ENCODE results near the gene SMAD5. TPM values are rescaled to one million over a fixed set of nuclear protein-coding genes. Genes with fewer than 3 reads are reported as not detected.

The SMAD5 gene
- total and polyA plus RNA-seq, 2 of the 13 experiments (the other 11 are each of a cell fraction or from before 2014, with no cell fraction given), result 27.2 to 48.5 TPM

DNA sequence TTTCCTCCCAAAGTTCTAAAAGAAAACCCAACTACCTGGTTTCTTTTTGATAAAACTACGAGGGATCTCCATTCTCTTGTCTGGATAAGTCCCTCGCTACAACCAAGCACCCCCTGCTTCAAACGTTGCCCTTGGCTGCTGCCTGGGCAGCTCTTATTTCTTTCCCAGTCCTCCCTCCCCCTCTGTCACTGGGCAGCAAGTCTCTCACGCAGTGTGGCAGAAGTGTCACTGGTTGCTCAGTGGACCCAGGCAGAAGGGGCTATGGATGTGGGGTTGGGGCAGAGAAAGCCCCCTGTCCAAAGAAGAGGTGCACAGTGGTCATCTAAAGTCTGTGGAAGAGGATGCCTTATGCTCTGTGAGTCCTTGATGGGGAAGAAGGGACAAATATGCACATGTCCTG, 67.5 kb downstream of the SMAD5 start:
- Histone ChIP-seq H3K27ac (ENCODE audit: extremely low read length, insufficient read depth, low read length) (no peak overlapping the region), H3K9me3 (ENCODE audit: low read length) (no peaks in the 10 kb centered on the region), H3K9ac (ENCODE audit: insufficient read depth, low read depth, low read length) (no peak overlapping the region), H3K4me3 (replicated peaks in 1 of 3; ENCODE audit: insufficient read depth in 1 of 3, low read depth in 2 of 3, low read length in 3 of 3) (no peak overlapping the region), H4K20me1 (ENCODE audit: insufficient read depth, low read length) (no peaks in the 10 kb centered on the region), H3K36me3 (replicated peaks in 1 of 2; ENCODE audit: control insufficient read depth in 1 of 2, insufficient read depth in 2 of 2, low read length in 2 of 2) (no peaks in the 10 kb centered on the region), H3K79me2 (ENCODE audit: insufficient read depth, low read length) (no peaks in the 10 kb centered on the region), H3K27me3 (ENCODE audit: control insufficient read depth in 1 of 2, insufficient read depth in 2 of 2, low read length in 2 of 2) (peaks cover 0 to 10% of the 10 kb centered on the region in 2 experiments; a peak in 2 of 5 replicates), H3K4me2 (ENCODE audit: low read depth, low read length) (no peak overlapping the region), H2AFZ (ENCODE audit: low read length) (no peak overlapping the region), H3K4me1 (ENCODE audit: insufficient read depth, low read length) (peaks cover 14% of the 10 kb centered on the region)
- FAIRE-seq (no peak), ATAC-seq (no peak), DNase-seq (ENCODE audit: low spot score) (no peak)
- in situ Hi-C loops (cut with HindIII; ENCODE audit: extremely low pct_ligation_motif_present, low pct_unique_long_range_greater_than_20kb), result no loop called here
- intact Hi-C loops (cut with micrococcal nuclease; ENCODE audit: unreplicated experiment), result no loop called here
- 26% methylated on average over 4 of the region's 4 CpGs for WGBS (ENCODE audit: low lambda C conversion rate)
- BruUV-seq (replicated peaks), result no TSS peak
- no peak for TF ChIP-seq SIX4 (CRISPR knock-in tag; IDR thresholded peaks at IDR 0.05)
- TF ChIP-seq ZNF775 (CRISPR knock-in tag; IDR thresholded peaks at IDR 0.05; ENCODE audit: borderline replicate concordance), result no peak
- TF ChIP-seq THYN1 (CRISPR knock-in tag; IDR thresholded peaks at IDR 0.05; ENCODE audit: borderline replicate concordance, low read depth), result no peak
- TF ChIP-seq, protein P1, sequence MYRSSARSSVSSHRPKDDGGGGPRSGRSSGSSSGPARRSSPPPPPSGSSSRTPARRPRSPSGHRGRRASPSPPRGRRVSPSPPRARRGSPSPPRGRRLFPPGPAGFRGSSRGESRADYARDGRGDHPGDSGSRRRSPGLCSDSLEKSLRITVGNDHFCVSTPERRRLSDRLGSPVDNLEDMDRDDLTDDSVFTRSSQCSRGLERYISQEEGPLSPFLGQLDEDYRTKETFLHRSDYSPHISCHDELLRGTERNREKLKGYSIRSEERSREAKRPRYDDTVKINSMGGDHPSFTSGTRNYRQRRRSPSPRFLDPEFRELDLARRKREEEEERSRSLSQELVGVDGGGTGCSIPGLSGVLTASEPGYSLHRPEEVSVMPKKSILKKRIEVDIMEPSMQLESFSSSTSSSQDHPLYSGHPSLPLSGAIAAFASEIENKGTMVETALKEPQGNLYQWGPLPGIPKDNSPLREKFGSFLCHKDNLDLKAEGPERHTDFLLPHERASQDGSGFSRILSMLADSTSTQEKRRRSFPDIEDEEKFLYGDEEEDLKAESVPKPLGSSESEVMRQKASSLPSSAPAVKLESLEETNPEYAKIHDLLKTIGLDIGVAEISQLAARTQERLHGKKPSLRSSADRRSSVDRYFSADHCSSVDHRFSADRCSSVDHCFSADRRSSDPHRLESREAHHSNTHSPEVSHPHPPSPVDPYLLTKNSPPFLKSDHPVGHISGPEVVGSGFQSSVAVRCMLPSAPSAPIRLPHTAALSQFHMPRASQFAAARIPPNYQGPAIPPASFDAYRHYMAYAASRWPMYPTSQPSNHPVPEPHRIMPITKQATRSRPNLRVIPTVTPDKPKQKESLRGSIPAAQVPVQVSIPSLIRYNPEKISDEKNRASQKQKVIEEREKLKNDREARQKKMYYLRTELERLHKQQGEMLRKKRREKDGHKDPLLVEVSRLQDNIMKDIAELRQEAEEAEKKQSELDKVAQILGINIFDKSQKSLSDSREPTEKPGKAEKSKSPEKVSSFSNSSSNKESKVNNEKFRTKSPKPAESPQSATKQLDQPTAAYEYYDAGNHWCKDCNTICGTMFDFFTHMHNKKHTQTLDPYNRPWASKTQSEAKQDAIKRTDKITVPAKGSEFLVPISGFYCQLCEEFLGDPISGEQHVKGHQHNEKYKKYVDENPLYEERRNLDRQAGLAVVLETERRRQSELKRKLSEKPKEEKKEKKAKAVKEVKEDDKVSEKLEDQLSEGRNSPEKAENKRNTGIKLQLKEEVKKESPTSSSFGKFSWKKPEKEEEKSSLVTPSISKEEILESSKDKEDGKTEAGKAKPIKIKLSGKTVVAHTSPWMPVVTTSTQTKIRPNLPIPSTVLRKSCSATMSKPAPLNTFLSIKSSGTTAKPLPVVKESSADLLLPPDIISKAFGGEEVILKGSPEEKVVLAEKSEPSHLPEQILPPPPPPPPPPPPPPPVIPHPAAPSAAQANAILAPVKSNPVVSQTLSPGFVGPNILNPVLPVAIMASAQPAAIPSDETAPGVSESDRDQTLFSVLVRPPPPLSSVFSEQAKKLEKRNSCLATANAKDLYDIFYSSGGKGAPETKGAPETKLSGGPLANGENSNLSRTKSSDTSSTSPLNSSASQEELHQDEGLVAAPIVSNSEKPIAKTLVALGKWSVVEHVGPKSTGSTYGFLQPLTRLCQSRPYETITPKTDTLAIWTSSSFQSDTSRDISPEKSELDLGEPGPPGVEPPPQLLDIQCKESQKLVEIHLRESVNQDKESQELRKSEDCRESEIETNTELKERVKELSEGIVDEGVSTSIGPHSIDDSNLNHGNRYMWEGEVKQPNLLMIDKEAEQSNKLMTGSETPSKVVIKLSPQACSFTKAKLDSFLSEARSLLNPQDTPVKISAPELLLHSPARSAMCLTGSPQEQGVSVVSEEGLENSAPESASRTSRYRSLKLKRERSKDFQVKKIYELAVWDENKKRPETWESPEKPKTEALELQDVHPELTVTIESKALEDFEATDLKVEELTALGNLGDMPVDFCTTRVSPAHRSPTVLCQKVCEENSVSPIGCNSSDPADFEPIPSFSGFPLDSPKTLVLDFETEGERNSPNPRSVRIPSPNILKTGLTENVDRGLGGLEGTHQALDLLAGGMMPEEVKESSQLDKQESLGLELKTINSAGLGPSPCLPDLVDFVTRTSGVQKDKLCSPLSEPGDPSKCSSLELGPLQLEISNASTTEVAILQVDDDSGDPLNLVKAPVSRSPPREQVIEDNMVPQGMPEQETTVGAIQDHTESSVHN (CRISPR knock-in tag; IDR thresholded peaks at IDR 0.05), result no peak
- TF ChIP-seq ZNF761 (CRISPR knock-in tag; conservative IDR thresholded peaks at IDR 0.05), result no peak
- TF ChIP-seq KMT2B (CRISPR knock-in tag; IDR thresholded peaks at IDR 0.05), result no peak
- TF ChIP-seq ZMYM4 (CRISPR knock-in tag; IDR thresholded peaks at IDR 0.05), result no peak
- no peak for TF ChIP-seq ZNF407 (CRISPR knock-in tag; IDR thresholded peaks at IDR 0.05; ENCODE audit: not compliant biosample characterization)
- TF ChIP-seq ZNF264 (CRISPR knock-in tag; IDR thresholded peaks at IDR 0.05), result no peak
- CTCF ChIA-PET (ENCODE audit: low intra/inter-chr PET ratio, low total read pairs), result no interaction called here
- POLR2A ChIA-PET, result no interaction called here

Data from HepG2 (cell line).